ENCODE data around the gene GULP1. TPM values are rescaled to one million over a fixed set of nuclear protein-coding genes. Genes with fewer than 3 reads are reported as not detected.

GULP1 gene
- total and polyA plus RNA-seq, 12 donors = 5.8 to 122 (median 51.5) TPM

- no peak overlapping the region for H3K4me3 ChIP-seq
- H3K27ac ChIP-seq = no peak overlapping the region
- intact Hi-C loops (cut with DNase I) = no loop called here
- WGBS, 4 donors = 64 to 91% (median 86%) methylated on average over 2 of the region's 2 CpGs
- TF ChIP-seq CTCF (IDR thresholded peaks at IDR 0.05) = no peak
- no peak for TF ChIP-seq POLR2A (IDR thresholded peaks at IDR 0.05)
- no peaks in the 10 kb centered on the region for H3K9me3 ChIP-seq (replicated peaks in 1 of 3)
- DNase-seq = no peak
- H3K4me1 ChIP-seq (replicated peaks in 1 of 2) = peaks cover 4 to 27% of the 10 kb centered on the region in 2 donors
- H3K36me3 ChIP-seq (replicated peaks in 1 of 2) = no peaks in the 10 kb centered on the region
- H3K27me3 ChIP-seq = no peaks in the 10 kb centered on the region
Measured at GRCh38 chr2:188320861-188321260, 29.2 kb downstream of the GULP1 start.

GRCh38 chr2:188322569-188323551, 31.2 kb downstream of the GULP1 start:
- no peak for TF ChIP-seq POLR2A (IDR thresholded peaks at IDR 0.05)
- TF ChIP-seq CTCF (IDR thresholded peaks at IDR 0.05) = no peak
- 38 to 65% (median 60%) methylated on average over 6 of the region's 6 CpGs for WGBS, 4 donors
- Histone ChIP-seq H3K4me1 (replicated peaks in 1 of 2) (peaks cover 10 to 33% of the 10 kb centered on the region in 2 donors), H3K27me3 (no peaks in the 10 kb centered on the region), H3K9me3 (replicated peaks in 1 of 3) (no peaks in the 10 kb centered on the region), H3K4me3 (no peak overlapping the region), H3K36me3 (replicated peaks in 1 of 2) (no peaks in the 10 kb centered on the region), H3K27ac (no peak overlapping the region)
- DNase-seq = peak in 2 of 7 donors; percentile 18 to 24
- intact Hi-C loops (cut with DNase I) = no loop called here

- Histone ChIP-seq H3K36me3 (replicated peaks in 1 of 2) (no peaks in the 10 kb centered on the region), H3K27me3 (no peaks in the 10 kb centered on the region), H3K9me3 (replicated peaks in 1 of 3) (no peaks in the 10 kb centered on the region), H3K4me3 (no peak overlapping the region), H3K27ac (no peak overlapping the region), H3K4me1 (replicated peaks in 1 of 2) (peaks cover 6 to 29% of the 10 kb centered on the region in 2 donors)
- TF ChIP-seq CTCF (IDR thresholded peaks at IDR 0.05) (no peak), POLR2A (IDR thresholded peaks at IDR 0.05) (no peak)
- DNase-seq = no peak
- intact Hi-C loops (cut with DNase I) = no loop called here
Measured at GRCh38 chr2:188324067-188324466, 32.4 kb downstream of the GULP1 start.

- WGBS, 4 donors = 78 to 95% (median 91%) methylated on average over 1 of the region's 1 CpG
- H3K36me3 ChIP-seq (replicated peaks in 1 of 2) = no peaks in the 10 kb centered on the region
- TF ChIP-seq POLR2A (IDR thresholded peaks at IDR 0.05) (no peak), CTCF (IDR thresholded peaks at IDR 0.05) (no peak)
- H3K27ac ChIP-seq = no peak overlapping the region
- H3K27me3 ChIP-seq = no peaks in the 10 kb centered on the region
- intact Hi-C loops (cut with DNase I) = no loop called here
- no peaks in the 10 kb centered on the region for H3K9me3 ChIP-seq (replicated peaks in 1 of 3)
- H3K4me3 ChIP-seq = no peak overlapping the region
- peaks cover 6 to 36% of the 10 kb centered on the region in 2 donors for H3K4me1 ChIP-seq (replicated peaks in 1 of 2)
- DNase-seq = no peak
Measured at GRCh38 chr2:188326290-188326668, 34.6 kb downstream of the GULP1 start.

Measured in adrenal gland (tissue), 12 donors.